OCI-LY7 (cell line): ENCODE data around the gene CRYBB1.

Experiments used
- EZH2phosphoT487 ChIP-seq: fragments of 200-600 bp; sonication (generic); IDR thresholded peaks from 2 replicates; pipeline ENCODE4 v1.6.1; 2018; ENCODE audit warnings: low read depth, borderline replicate concordance, mild to moderate bottlenecking, mixed run types, antibody characterized with exemption, low read length, moderate library complexity, mixed read lengths
- TF ChIP-seq, protein P1 (sequence below): fragments of 200-600 bp; sonication (generic); conservative IDR thresholded peaks from 2 replicates; pipeline ENCODE4 v1.5.1; 2014; ENCODE audit warnings: mild to moderate bottlenecking, antibody characterized with exemption, low read length, moderate library complexity, mixed read lengths

DNA sequence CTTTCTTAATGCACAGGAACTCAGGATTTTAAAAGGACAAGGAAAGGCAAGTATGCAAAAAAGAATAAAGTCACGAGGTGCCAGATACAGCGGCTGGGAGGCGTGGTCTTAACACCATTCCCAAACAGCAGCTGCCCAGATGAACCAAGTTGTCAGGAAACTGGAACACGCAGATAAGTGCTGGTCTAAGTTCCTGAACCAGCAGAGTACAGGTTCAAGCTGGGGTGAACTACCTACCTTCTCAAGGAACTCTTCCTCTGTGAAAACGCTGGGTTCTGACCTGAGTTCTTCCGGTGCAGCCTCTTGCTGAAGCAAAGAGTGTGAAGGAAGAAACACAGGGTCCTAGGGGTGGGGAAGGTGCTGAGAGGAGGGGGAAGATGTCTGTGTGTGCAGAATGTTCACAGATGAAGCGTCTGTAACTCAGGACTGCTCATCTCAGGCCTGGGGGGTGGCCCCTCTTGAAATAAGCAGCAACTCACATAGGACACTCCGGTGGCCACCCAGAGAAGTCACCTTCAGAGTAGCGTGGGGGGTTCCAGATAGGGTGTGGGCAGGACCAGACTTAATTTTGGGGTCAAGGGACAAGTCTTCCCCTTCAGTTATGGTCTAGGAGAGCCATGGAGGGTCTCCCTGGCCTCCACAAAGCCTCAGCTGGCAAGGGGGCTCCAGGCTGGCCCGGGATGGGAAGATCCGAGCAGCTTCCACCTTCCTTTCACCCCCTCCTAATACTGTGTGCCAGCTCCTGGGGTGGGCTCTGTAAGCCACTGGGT is 31.1 kb downstream of the CRYBB1 start:
- TF ChIP-seq, protein P1, sequence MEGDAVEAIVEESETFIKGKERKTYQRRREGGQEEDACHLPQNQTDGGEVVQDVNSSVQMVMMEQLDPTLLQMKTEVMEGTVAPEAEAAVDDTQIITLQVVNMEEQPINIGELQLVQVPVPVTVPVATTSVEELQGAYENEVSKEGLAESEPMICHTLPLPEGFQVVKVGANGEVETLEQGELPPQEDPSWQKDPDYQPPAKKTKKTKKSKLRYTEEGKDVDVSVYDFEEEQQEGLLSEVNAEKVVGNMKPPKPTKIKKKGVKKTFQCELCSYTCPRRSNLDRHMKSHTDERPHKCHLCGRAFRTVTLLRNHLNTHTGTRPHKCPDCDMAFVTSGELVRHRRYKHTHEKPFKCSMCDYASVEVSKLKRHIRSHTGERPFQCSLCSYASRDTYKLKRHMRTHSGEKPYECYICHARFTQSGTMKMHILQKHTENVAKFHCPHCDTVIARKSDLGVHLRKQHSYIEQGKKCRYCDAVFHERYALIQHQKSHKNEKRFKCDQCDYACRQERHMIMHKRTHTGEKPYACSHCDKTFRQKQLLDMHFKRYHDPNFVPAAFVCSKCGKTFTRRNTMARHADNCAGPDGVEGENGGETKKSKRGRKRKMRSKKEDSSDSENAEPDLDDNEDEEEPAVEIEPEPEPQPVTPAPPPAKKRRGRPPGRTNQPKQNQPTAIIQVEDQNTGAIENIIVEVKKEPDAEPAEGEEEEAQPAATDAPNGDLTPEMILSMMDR = no peak
- TF ChIP-seq EZH2phosphoT487 = no peak
